Pons (tissue), 1 donor: ENCODE results near the gene PRAMEF33.
"Not testable (repeated sequence)": the region's sequence is repeated elsewhere in the genome, so short reads cannot be mapped to it uniquely, and the experiment has no call there.

ENCODE experiments used
- DNase-seq: peaks from one replicate; pipeline ENCODE4 v3.0.0-alpha.2; 2016; ENCODE audit warnings: low spot score

PRAMEF33 gene

GRCh38 chr1:13303239-13303638 is at the start of gene PRAMEF33:
Gene PRAMEF33, plus strand, starts transcription at chr1:13303539. Its CDS starts 2,416 bp downstream, at chr1:13305955.
- DNase-seq, result not testable (repeated sequence)

- not testable (repeated sequence) for DNase-seq
Observed at GRCh38 chr1:13253898-13254297, 49.4 kb upstream of the PRAMEF33 start, which contains the start of gene PRAMEF5. Gene PRAMEF5, plus strand, starts transcription at chr1:13254198. Its CDS starts 5,071 bp downstream, at chr1:13259269.

GRCh38 chr1:13265124-13265523 is 38.2 kb upstream of the PRAMEF33 start:
- not testable (repeated sequence) for DNase-seq

GRCh38 chr1:13277016-13277415 is 26.3 kb upstream of the PRAMEF33 start:
- DNase-seq, result not testable (repeated sequence)

GRCh38 chr1:13279617-13280016 is 23.7 kb upstream of the PRAMEF33 start:
- DNase-seq, result not testable (repeated sequence)

GRCh38 chr1:13285037-13285436 is 18.3 kb upstream of the PRAMEF33 start, which contains the start of gene PRAMEF8:
Gene PRAMEF8, minus strand, starts transcription at chr1:13285137. Its CDS starts 1,046 bp downstream, at chr1:13284091.
- DNase-seq, result not testable (repeated sequence)

- not testable (repeated sequence) for DNase-seq
Observed at GRCh38 chr1:13289030-13289429, 14.3 kb upstream of the PRAMEF33 start.

- DNase-seq, result not testable (repeated sequence)
Observed at GRCh38 chr1:13297216-13297931, 6.0 kb upstream of the PRAMEF33 start.

- not testable (repeated sequence) for DNase-seq
Observed at GRCh38 chr1:13298699-13299098, 4.6 kb upstream of the PRAMEF33 start.

GRCh38 chr1:13302197-13302596 is 1.1 kb upstream of the PRAMEF33 start:
- not testable (repeated sequence) for DNase-seq

GRCh38 chr1:13315281-13315680 is 11.9 kb downstream of the PRAMEF33 start, which contains the start of gene PRAMEF15:
Gene PRAMEF15, plus strand, starts transcription at chr1:13315581. Its CDS starts 2,827 bp downstream, at chr1:13318408.
- DNase-seq, result not testable (repeated sequence)

- not testable (repeated sequence) for DNase-seq
Observed at GRCh38 chr1:13342496-13342895, 39.2 kb downstream of the PRAMEF33 start.

- DNase-seq, result not testable (repeated sequence)
Observed at GRCh38 chr1:13347034-13347433, 43.7 kb downstream of the PRAMEF33 start, which contains the start of gene PRAMEF14. Gene PRAMEF14, minus strand, starts transcription at chr1:13347134. Its CDS starts 1,820 bp downstream, at chr1:13345314.

GRCh38 chr1:13353476-13353875 is 50.1 kb downstream of the PRAMEF33 start:
- not testable (repeated sequence) for DNase-seq

- not testable (repeated sequence) for DNase-seq
Observed at GRCh38 chr1:13354475-13354874, 51.1 kb downstream of the PRAMEF33 start.

GRCh38 chr1:13356774-13357173 is 53.4 kb downstream of the PRAMEF33 start:
- DNase-seq, result peak; percentile 63
